DMS153 treated with DMSO at 0.1 percent for 48 hours (cell line): ENCODE data around the gene GSK3A.

Experiments used
- DNase-seq: peaks from one replicate; lab custom pipeline; 2025; ENCODE audit not compliant: unreplicated experiment; lab: John Stamatoyannopoulos, UW

The GSK3A gene

GRCh38 chr19:42242512-42243409 lies at the start of gene GSK3A:
GSK3A (minus strand) TSS chr19:42242602; CDS start chr19:42242465, 137 bp downstream.
- peak; percentile 100 for DNase-seq

- no peak for DNase-seq
Observed at GRCh38 chr19:42291435-42291810, 49.0 kb upstream of the GSK3A start.

- DNase-seq: no peak
Observed at GRCh38 chr19:42290523-42291434, 48.4 kb upstream of the GSK3A start.

- DNase-seq: no peak
Observed at GRCh38 chr19:42290136-42290522, 47.7 kb upstream of the GSK3A start.

- no peak for DNase-seq
Observed at GRCh38 chr19:42289556-42290041, 47.2 kb upstream of the GSK3A start.

GRCh38 chr19:42288881-42289555 lies 46.6 kb upstream of the GSK3A start:
- no peak for DNase-seq

- DNase-seq: no peak
Observed at GRCh38 chr19:42288387-42288786, 46.0 kb upstream of the GSK3A start.

- DNase-seq: no peak
Observed at GRCh38 chr19:42287827-42288107, 45.4 kb upstream of the GSK3A start.

GRCh38 chr19:42287017-42287826 lies 44.8 kb upstream of the GSK3A start:
- DNase-seq: no peak

- no peak for DNase-seq
Observed at GRCh38 chr19:42286349-42287016, 44.1 kb upstream of the GSK3A start.

- no peak for DNase-seq
Observed at GRCh38 chr19:42285988-42286348, 43.6 kb upstream of the GSK3A start.

GRCh38 chr19:42285541-42285941 lies 43.1 kb upstream of the GSK3A start:
- DNase-seq: no peak

- DNase-seq: no peak
Observed at GRCh38 chr19:42284591-42285341, 42.4 kb upstream of the GSK3A start.

- DNase-seq: peak; percentile 46
Observed at GRCh38 chr19:42284066-42284501, 41.7 kb upstream of the GSK3A start.

GRCh38 chr19:42283188-42284065 lies 41.0 kb upstream of the GSK3A start:
- peak; percentile 76 for DNase-seq

- no peak for DNase-seq
Observed at GRCh38 chr19:42282819-42283187, 40.4 kb upstream of the GSK3A start.

- no peak for DNase-seq
Observed at GRCh38 chr19:42281827-42282762, 39.7 kb upstream of the GSK3A start.
